H7 (cell line): ENCODE measurements around the gene CDCA3. TPM values are rescaled to one million over a fixed set of nuclear protein-coding genes. Genes with fewer than 3 reads are reported as not detected.

ENCODE experiments used
- DNase-seq: peaks from one replicate; pipeline ENCODE4 v3.0.0; 2012
- H3K27me3 ChIP-seq: 2 replicates; pipeline ENCODE4 v1.6.0; 2011; ENCODE audit warnings: mild to moderate bottlenecking, low read length; ENCODE audit not compliant: control insufficient read depth, insufficient read depth
- H3K36me3 ChIP-seq: replicated peaks from 2 replicates; pipeline ENCODE4 v1.5.1; 2011; ENCODE audit warnings: low read length; ENCODE audit not compliant: control insufficient read depth, insufficient read depth
- H3K4me3 ChIP-seq: 2 replicates; pipeline ENCODE4 v1.5.1; 2011; ENCODE audit warnings: low read depth, mild to moderate bottlenecking, control low read depth, low read length, moderate library complexity; ENCODE audit not compliant: insufficient read depth
- total RNA-seq: library from RNA; depleted of rRNA; stranded (reverse); fragments of >200 nt; shearing (Covaris generic); gene quantifications from 2 replicates; pipeline ENCODE4 v1.2.3, GENCODE V29; 2014

Gene CDCA3
- total RNA-seq, 1 experiment from 2014 or later = 115 TPM

DNA sequence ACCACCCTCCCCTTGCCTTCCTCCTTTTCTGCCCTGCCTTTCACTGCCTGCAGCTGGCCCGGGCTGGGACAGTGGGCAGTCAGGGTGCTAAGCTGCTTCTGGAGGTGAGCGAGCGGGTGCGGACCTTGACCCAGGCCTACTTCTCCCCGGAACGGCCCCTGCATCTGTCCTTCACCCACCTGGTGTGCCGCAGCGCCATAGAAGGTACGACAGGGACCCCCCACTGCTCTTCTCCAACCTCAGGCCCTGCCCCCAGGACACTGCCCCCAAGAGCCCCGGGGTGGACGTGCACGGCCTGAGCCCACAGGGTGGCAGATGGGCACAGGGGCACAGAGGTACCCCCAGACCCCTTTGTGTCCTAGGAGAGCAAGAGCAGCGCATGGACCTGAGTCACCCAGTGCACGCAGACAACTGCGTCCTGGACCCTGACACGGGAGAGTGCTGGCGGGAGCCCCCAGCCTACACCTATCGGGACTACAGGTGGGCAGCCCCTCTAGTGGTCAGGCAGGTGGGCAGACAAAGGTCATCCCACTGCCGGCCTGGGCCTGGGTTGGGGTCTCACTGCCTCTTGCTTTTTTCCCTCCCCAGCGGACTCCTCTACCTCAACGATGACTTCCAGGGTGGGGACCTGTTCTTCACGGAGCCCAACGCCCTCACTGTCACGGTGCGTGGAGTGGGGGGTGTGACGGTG lies 13.6 kb downstream of the CDCA3 start:
- Histone ChIP-seq H3K27me3 (no peaks in the 10 kb centered on the region), H3K36me3 (peaks cover 24% of the 10 kb centered on the region), H3K4me3 (no peak overlapping the region)

DNA sequence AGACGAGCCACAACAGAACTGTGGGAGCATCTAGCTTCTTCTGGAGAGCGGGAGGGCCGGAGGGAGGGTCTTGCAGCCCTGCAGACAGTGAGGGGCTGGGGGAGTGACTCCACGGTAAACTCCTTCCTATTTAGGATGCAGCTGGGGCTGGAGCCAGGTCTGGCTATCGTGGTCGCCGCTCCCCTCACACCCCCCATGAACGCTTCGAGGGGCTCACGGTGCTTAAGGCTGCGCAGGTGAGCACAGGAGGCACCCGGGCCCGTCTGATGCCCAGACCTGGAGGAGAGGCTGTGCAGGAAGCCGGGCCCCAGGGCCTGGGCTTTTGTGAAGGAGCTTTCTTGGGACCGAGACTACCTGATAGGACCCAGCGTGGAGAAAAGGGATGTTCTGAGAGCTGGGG lies 14.2 kb downstream of the CDCA3 start:
- DNase-seq = no peak
- no peak overlapping the region for H3K4me3 ChIP-seq
- peaks cover 27% of the 10 kb centered on the region for H3K36me3 ChIP-seq
- H3K27me3 ChIP-seq = no peaks in the 10 kb centered on the region

More for the DNA sequence above, 13.6 kb downstream of the CDCA3 start:
- no peak for DNase-seq

DNA sequence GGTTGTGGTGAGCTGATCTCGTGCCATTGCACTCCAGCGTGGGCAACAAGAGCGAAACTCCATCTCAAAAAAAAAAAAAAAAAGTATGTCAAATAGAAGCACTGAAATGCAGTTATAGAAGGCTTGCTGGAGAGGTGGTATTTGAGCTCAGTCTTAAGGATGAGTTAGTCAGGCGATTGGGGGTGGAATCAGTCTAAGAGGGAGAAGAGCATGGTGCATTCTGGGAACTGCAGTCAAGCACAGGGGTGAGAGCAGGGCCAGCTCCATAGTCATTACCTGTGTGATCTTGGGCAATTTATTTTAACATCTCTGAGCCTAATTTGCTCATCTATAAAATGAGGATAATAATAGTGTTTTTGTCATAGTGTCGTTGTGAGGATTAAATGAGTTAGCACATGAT lies 16.2 kb downstream of the CDCA3 start:
- Histone ChIP-seq H3K36me3 (peaks cover 40% of the 10 kb centered on the region), H3K4me3 (no peak overlapping the region), H3K27me3 (no peaks in the 10 kb centered on the region)
- no peak for DNase-seq

DNA sequence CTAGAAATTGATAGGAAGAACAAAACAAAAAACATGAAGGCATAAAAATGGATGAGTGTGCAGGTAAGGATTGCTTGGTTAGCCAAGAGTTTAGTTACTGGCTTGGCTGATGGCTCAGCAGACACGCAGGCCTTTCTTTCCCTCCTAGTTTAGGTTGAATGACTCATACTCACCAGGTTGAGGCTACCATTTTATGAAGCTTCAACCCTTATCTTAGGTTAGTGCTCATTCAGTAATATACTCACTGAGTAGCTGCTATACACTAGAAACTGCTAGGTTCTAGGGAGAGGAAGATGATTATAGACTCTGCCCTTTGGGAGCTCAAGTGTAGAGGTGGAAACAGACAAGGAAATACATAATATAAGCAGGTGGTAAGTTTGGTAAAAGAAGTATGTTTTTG lies 16.8 kb downstream of the CDCA3 start:
- no peak for DNase-seq
- H3K4me3 ChIP-seq = no peak overlapping the region
- no peaks in the 10 kb centered on the region for H3K27me3 ChIP-seq
- H3K36me3 ChIP-seq = peaks cover 36% of the 10 kb centered on the region

DNA sequence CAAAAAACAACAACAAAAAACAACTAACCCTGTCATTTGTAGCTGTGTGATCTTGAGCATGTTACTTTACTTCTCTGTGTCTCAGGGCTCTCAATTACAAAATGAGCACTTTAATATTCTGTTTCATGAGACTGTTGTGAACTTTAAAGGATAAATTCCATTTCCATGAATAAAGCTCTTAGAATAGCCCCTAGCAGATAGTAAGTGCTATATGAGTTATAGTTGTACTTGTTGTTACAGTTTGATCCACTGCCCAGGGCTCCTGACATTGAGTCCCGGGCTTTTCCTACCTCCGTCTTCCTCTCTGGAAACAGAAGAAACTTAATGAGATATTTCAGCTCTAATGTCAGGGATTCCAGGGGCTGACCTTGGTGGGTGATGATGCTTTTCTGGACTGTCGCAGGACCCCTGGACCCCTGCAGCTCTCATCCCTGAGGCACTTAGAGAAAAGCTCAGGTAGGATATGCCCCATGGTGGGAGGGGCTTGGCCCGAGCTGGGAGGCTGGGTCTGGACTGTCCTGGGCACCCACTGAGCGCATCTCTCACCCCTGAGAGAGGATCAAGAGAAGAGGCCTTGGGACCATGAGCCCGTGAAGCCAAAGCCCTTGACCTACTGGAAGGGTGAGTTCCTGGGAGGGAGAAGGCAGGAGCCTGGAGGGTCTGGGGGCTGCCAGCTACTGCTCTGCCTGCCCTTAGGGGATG lies 17.7 kb downstream of the CDCA3 start:
- Histone ChIP-seq H3K27me3 (no peaks in the 10 kb centered on the region; the same call in 1 of the 2 replicates), H3K36me3 (peaks cover 34% of the 10 kb centered on the region), H3K4me3 (no peak overlapping the region)
- DNase-seq = no peak

DNA sequence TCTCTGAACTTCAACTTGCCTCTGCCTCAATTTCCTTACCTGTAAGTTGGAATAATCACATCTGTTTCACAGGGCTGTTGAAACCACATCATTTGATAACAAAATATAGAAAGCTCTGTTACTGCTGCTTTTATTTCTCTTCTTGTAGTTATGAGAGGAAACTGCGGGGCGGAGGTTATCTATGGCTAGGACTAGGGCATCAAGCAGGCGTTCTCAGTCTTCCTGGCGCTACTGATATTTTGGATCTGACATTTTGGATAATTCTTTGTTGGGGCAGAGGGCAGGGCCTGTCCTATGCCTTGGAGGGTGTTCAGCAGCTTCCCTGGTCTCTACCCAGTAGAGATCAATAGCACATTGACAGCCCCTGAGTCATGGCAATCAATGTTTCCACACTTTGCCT lies 19.0 kb downstream of the CDCA3 start:
- peaks cover 31% of the 10 kb centered on the region for H3K36me3 ChIP-seq
- H3K27me3 ChIP-seq = peaks cover under 1% of the 10 kb centered on the region; the same call in 1 of the 2 replicates
- no peak for DNase-seq
- H3K4me3 ChIP-seq = no peak overlapping the region

DNA sequence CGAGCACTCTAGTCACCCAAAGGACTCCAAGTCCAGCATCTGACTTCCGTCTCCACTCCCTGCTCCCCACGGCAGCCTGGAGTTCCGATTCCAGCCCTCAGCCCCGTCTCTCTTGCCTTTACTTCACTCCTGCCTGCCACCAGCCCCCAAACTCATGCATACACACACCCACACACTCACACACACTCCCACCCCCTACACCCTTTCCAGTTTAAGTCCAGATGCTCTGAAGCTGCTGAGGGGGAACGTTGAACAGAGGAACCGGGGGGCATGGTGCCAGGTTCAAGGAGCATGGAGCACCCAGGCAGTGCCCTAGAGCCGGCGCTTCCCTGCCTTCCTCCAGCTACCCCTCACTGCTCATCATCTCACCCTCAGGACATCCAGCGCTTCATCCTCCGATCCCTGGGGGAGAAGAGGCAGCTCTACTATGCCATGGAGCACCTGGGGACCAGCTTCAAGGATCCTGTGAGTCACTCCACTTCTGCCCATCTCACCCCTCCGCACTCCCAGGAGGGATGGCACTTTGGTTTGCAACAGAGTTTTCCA lies 19.6 kb downstream of the CDCA3 start:
- peaks cover 28% of the 10 kb centered on the region for H3K36me3 ChIP-seq

DNA sequence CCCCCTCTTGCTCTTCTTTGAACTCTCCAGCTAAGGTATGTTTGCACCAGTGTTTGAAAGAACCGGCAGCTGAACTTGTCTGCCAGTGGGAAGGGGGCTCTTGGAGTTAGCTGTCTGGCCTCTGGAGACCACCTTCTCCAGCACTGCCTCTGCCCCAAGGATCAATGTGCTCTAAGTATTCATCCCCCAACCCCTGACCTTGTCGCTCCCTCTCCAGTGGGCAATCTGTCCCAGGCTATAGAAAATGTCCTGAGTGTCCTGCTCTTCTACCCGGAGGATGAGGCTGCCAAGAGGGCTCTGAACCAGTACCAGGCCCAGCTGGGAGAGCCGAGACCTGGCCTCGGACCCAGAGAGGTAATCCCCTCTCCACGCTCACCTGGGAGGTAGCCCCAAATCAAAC lies 20.1 kb downstream of the CDCA3 start:
- Histone ChIP-seq H3K36me3 (peaks cover 25% of the 10 kb centered on the region), H3K27me3 (peaks cover 12% of the 10 kb centered on the region), H3K4me3 (no peak overlapping the region)
- no peak for DNase-seq

More for the DNA sequence above, 19.6 kb downstream of the CDCA3 start:
- no peak overlapping the region for H3K4me3 ChIP-seq
- no peak for DNase-seq
- peaks cover 7% of the 10 kb centered on the region for H3K27me3 ChIP-seq

DNA sequence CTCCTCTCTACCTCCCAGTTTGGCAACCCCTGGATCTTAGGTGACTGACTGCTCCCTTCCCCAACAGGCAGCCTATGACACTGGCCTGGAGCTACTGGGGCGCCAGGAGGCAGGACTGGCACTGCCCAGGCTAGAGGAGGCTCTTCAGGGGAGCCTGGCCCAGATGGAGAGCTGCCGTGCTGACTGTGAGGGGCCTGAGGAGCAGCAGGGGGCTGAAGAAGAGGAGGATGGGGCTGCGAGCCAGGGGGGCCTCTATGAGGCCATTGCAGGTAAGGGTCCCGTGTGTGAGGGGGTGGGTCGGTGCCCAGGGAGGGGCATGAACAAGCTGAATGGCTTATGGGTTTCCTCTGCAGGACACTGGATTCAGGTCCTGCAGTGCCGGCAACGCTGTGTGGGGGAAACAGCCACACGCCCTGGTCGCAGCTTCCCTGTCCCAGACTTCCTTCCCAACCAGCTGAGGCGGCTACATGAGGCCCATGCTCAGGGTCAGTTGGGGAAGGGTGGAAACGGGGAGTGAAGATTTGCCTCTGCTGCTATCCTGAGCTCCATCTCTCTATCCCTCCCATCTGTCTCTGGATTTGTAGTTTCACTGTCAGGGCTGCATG lies 20.7 kb downstream of the CDCA3 start:
- H3K36me3 ChIP-seq = peaks cover 25% of the 10 kb centered on the region

DNA sequence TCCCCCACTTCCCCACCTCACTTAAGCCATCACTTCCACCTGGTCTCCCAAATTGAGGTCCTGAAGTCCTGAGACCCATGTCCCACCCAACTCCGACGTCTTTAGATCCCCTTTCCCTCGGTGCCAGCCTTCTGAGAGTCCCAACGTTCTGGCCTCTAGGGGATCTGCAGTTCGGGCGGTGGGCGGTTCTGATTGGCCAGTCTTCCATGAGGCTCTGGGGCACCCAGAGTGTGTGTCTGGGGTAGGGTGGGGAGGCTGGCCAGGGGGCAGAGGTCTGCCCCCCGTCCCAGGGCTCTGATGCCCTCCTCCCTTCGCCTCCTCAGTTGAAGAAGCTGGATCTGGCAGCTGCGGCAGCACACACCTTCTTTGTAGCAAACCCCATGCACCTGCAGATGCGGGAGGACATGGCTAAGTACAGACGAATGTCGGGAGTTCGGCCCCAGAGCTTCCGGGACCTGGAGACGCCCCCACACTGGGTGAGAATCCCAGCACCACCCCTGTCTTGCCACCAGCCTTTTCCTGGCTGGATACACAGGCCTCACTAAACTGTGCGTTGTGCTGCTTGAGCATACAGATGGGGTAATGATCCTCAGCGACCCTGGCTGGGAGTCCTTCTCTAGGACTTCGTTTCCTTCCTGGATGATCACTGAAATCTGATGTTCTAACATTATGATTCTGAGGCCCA lies 21.4 kb downstream of the CDCA3 start:
- H3K36me3 ChIP-seq = peaks cover 25% of the 10 kb centered on the region
- no peak for DNase-seq
- peak overlapping the region; percentile 97 for H3K4me3 ChIP-seq
- peaks cover 24% of the 10 kb centered on the region for H3K27me3 ChIP-seq

More for the DNA sequence above, 20.7 kb downstream of the CDCA3 start:
- Histone ChIP-seq H3K27me3 (peaks cover 17% of the 10 kb centered on the region), H3K4me3 (no peak overlapping the region)
- DNase-seq = no peak

DNA sequence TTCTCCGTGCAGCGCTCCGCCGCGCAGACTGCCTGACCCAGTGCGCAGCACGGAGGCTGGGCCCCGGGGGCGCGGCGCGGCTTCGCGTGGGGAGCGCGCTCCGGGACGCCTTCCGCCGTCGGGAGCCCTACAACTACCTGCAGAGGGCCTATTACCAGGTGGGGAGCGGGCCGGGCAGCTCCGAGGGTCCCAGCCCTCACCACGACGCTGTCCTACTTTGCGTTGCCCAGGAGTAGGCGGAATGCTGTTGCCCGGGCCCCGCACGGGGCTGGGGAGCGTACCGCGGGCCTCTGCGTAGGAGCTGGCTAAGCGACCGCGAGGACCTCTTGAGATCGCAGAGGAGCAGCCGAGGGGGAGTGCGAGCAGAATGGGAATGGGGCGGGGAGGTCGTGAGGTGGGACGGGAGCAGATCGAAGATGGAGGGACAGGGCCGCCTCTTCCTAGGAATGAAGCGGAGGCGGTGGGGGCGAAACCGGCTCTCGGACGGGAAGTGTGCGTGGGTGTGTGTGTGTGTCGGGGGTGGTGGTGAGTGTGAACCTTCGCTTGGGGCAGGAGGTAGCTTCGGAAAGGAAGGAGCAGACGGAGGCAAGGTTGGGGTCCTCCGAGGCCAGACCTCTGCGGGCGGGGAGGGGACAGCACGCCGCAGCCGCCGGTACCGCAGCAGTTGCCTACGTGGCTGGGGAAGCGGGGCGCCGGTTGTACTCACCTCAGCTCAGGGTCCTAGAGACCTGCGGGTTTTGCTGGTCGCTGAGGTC lies 22.1 kb downstream of the CDCA3 start:
- Histone ChIP-seq H3K36me3 (peaks cover 22% of the 10 kb centered on the region), H3K27me3 (peaks cover 31% of the 10 kb centered on the region), H3K4me3 (peak overlapping the region; percentile 97)
- DNase-seq = peak; percentile 92

DNA sequence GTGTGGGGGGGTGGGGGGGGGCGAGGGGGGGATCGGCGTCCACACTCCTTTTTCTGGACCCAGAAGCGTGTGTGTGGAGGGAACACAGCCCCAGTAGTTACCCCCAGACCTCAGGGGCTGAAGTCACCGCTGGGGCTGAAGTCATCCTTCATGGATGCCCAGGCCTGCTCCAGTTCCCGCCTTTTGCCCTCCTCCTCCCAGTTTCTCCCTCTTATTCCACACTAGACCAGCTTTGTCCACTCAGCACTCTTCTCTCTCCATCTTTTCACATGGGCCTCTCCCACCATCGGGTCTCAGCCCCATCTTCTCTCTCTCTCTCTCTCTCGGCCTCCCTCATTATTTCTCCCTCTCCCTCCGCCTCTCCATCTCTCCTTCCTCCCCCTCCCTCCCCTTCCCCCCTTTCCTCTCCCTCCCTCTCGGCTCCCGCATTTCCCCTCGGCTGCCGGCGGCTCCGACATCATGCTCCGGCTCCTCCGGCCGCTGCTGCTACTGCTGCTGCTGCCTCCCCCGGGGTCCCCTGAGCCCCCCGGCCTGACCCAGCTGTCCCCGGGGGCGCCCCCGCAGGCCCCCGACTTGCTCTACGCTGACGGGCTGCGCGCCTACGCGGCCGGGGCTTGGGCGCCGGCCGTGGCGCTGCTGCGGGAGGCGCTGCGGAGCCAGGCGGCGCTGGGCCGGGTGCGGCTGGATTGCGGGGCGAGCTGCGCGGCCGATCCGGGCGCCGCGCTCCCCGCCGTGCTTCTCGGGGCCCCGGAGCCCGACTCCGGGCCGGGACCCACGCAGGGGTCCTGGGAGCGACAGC lies 22.9 kb downstream of the CDCA3 start, which contains the start of gene P3H3:
Gene P3H3, plus strand, starts transcription at position 426 of the 799 bp plus-strand sequence. Its CDS starts 34 bp downstream, at position 460.
- DNase-seq = peak; percentile 93

DNA sequence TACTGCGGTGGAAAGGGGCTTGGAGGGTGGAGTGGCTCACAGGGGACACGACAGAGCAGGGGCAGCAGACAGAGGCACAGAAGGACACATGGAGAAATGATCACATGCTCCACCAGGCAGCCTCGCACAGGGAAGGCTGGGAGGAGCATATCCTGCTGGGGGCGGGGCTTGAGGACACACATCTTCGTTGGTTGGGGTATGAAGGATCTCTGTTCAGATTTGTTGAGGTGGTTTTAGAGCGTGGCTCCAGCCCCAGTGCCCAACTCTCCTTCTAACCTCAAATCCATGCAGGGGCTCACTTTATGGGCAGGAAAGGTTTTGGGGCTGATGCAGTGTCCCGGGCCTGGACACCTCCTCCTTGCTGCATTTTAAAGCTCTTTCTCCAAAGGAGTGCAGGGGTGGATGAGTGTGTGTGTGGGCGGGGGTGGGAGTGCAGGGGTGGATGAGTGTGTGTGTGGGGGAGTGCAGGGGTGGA lies 23.6 kb downstream of the CDCA3 start:
- H3K4me3 ChIP-seq = peak overlapping the region; percentile 28
- H3K36me3 ChIP-seq = peaks cover 16% of the 10 kb centered on the region
- peak; percentile 94 for DNase-seq
- H3K27me3 ChIP-seq = peaks cover 46% of the 10 kb centered on the region

More for the DNA sequence above, 22.9 kb downstream of the CDCA3 start, which contains the start of gene P3H3:
- Histone ChIP-seq H3K36me3 (peaks cover 16% of the 10 kb centered on the region), H3K4me3 (peak within 1 kb of the TSS; percentile 97), H3K27me3 (peaks cover 39% of the 10 kb centered on the region)
